HG03064 (cell line): ENCODE measurements around the gene NFS1.

ENCODE experiments used
- ATAC-seq: cut with Tn5 transposase; IDR thresholded peaks from one replicate; pipeline ENCODE4 v1.9.1; 2021; ENCODE audit warnings: low read depth; ENCODE audit not compliant: unreplicated experiment

NFS1 gene

DNA sequence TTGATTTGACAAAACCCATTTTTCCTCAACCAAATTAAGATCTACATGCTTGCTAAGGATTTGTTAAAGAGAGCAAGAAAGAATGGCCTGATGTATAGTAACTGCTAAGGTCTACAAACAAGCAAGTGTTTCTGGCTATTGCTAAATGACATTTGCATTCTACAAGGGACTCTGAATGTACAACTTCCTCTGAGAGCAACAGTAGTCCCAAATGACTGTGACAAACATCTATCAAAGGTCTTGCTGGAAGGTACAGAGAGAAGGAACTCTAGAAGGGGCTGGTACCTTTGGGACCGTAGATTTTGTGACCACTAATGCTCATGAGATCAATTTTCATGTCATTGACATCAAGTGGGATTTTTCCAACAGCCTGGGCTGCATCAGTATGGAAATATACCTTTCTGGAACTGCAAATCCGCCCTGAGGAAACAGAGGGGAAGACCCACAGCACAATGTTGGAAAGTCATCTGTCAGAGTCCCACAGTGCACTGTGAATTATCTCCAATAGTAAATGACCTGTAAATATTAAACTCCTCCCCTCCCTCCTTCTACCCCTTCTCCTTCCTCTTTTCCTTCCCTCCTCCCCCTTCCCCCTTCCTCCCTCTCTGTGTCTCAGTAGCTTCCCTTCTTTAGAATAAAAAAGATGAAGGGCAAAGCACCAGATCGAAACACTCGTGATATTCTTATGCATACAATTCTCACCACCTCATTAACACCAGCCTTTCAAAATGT, 18.5 kb downstream of the NFS1 start:
- ATAC-seq, result no peak

DNA sequence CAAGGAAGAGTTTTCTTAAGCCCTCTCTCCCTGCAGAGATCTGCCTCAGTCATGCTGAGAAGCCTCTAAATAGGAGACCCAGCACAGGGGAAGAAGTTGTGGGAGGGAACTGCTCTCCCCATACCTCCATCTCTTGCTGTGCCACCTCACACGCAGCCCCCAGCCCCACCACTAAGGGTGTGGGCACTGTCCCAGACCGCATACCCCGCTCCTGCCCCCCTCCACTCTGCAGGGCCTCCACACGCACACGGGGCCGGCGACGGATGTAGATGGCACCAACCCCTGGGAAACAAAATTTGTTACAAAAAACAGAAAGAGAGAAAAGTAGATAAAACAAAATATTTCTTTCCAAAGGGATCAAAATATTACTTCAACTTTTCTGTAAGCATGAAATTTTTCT, 24.2 kb downstream of the NFS1 start:
- no peak for ATAC-seq

DNA sequence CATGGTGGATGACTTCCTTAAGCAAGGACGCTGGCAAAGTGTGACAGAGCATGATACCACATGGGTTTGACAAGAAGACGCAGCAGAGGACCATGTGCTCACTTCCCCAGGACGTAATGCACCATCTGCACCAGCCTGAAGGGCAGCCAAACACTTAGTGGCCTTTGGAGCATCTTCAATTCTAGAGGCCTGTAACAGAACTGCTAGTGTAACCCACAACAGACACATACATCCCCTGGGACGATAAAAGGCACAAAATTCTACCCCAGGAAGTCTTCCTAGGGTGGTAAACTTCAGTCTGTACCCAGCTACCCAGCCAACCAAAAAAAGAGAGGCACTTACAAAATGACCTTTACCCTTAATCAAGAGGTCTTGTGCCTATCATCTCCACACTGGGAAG, 25.3 kb downstream of the NFS1 start:
- no peak for ATAC-seq

DNA sequence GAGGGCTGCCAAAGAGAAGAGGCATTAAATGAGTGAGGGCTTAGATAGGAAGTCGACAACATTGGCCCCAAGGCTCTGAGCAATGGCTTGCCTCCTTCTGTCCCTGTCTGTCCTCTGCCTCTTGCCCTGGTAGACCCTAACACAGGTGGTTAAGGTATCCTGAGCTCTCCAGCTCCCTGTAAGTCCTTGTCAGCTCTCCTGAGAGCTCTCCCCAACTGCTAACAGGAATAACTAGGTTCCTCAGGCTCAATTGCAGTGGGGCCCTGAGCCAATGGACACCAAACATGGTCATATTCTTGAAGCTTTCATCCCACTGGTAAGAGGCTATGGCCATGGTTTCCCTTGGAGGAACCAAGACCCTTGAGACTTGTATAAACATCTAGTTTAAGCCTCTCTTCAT, 29.5 kb downstream of the NFS1 start:
- no peak for ATAC-seq

DNA sequence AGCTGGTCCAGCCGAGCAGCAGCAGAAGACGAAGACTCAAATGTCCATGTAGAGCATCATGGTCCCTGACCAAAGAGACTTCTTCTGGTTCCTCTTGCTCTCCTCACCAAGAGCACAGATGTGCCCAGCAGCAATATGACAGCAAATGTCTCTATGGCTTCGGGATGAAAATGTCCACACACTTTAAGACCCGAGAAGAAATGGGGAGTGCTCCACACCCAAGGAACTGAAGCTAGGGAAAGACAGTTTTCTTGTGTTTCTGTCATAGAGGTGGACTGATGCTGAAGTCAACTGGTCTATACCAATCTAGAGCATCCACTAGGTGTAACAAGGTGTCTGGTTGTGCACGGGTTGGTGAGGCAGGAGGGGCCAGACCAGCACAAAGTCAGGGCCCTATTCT, 29.9 kb downstream of the NFS1 start:
- no peak for ATAC-seq

DNA sequence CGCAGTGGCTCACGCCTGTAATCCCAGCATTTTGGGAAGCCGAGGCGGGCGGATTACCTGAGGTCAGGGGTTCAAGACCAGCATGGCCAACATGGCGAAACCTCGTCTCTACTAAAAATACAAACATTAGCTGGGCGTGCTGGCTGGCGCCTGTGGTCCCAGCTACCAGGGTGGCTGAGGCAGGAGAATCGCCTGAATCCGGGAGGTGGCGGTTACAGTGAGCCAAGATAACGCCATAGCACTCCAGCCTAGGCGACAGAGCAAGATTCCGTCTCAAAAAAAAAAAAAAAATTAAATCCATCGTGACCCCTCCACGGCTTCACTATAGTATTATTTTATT, 33.2 kb downstream of the NFS1 start:
- no peak for ATAC-seq

DNA sequence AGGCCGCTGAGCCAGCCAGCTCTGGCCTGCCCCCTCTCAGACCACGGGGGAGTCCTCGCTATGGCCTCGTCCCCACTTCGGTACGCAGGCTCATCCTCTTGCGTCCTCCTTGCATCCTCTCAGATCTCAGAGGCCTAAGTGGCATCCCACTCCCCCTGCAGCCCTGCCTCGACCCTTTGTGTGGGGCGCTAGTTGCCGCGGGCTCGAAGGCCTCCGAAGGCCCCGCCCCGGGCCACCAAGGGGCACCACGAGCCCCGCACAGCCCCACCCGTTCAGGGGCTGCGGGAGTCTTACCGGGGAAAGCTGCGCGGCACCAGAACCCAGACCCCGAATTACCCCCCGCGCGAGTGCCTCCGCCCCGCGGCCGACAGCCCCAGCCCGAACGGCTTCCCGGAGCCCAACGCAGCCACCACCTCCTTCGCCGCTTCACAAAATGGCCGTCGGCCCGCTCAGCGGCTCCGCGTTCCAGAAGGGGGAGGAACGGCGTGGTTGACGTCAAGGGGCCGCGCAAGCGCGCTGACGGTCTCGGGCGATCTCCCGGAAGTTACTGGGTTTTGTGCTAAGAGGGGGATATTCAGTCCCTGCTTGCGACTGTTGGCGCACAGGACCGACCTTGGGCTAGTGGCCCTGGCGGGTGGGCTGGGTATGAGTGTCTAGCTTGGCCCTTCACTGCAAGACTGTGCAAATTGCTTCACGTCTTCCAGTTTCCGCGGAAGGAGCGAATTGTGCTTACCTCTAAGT, 34.5 kb downstream of the NFS1 start, which contains the start of the genes CPNE1 and RBM12:
TSS of gene CPNE1 (minus strand) at position 435 of the 741 bp plus-strand sequence. CDS start 31,977 bp downstream, outside the sequence.
TSS of gene RBM12 (minus strand) at position 435 of the 741 bp plus-strand sequence. CDS start 9,578 bp downstream, outside the sequence.
- ATAC-seq, result peak; percentile 67

DNA sequence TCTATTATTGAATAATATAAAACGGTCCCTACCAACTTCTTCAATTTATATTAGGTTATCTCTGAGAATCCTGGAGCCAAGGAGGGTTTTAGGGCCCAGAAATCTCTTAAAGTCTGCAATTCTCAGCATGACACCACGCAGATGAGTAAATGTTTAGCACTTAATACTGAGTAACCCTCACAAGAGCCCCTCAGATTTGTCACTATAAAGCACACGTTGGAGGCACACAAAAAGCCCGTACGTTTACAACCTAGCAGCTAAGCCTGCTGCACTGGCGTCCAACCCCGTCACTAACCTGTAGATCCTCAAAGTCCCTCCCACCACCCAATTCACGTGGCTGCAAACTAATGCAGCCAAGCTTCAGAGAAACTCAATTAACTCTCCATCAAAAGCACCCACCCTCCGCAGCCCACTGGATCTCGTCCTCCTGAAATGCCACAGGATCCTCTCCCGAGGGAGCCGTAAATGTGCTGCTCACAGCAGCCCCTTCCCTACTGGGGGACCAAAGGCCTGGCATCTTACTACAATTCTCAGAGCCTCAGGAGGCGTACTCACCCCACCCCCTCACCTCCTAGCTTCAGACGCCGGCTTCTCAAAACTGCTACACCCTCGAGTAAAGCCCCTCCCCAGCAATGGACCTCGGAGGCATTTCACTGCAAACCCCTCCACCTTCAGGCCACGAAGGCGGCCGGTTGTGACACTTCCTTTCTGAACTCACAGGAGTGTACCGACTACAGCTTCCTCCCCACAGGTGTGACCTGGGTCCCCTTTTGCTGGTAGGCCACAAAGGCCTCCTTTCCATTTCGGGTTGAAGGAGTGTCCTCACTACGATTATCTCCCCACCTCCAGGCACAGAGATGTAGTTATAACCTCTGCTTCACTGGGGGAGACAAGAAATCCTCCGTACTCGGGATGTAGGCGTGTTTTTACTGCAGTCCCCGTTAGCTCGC, 35.4 kb downstream of the NFS1 start:
- ATAC-seq, result peak; percentile 25

DNA sequence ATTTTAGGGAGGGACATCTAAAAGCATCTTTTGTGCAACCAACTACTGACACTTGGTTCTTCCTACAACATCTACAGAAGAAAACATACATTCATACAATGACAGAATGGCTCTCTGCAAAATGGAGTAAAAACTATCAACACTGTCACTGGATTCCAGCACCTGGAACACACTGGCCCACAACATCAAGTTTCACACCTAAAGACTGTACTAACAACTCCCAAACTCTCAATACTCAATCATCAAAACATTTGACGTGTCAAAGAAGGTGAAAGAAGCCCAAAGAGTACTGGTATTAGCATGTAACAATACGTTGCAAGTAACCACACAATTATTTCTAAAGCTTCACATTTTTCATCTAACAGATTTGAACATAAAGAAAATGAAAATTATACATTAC, 36.6 kb downstream of the NFS1 start:
- no peak for ATAC-seq

DNA sequence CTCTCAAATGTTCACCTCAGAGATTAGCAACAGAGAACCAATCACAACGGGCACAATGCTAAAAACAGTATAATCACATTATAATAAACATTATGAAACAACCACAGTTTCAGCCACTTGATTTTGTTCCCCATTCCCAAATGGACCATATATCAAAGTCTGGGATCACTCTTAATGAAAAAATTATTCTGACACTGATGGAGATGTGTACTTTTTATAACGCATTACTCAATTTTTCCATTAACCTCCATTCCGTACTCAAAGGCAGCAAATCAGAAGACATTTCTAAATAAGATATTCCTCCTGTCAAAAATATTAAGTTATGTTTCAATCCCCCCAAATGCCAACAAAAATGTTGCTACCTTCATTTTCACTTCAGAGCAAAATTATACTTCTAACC, 37.2 kb downstream of the NFS1 start:
- ATAC-seq, result no peak

DNA sequence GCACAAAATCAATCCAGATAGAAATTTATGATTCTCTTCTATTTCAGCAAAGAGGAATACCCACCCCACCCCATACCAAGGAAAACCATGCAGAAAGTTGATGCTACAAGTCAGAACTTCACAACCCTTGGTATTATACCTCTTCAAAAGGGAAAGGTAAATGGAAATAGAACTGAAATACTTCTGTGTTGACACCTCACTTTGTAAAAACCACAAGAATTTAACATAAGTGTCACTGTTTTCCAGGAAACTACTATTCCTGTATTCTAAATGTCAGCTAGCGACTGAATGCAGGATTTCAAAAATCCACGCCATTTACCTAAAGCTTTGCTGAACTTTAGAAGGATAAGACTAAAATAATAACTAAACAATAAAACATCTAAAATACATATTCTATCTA, 38.1 kb downstream of the NFS1 start:
- no peak for ATAC-seq

DNA sequence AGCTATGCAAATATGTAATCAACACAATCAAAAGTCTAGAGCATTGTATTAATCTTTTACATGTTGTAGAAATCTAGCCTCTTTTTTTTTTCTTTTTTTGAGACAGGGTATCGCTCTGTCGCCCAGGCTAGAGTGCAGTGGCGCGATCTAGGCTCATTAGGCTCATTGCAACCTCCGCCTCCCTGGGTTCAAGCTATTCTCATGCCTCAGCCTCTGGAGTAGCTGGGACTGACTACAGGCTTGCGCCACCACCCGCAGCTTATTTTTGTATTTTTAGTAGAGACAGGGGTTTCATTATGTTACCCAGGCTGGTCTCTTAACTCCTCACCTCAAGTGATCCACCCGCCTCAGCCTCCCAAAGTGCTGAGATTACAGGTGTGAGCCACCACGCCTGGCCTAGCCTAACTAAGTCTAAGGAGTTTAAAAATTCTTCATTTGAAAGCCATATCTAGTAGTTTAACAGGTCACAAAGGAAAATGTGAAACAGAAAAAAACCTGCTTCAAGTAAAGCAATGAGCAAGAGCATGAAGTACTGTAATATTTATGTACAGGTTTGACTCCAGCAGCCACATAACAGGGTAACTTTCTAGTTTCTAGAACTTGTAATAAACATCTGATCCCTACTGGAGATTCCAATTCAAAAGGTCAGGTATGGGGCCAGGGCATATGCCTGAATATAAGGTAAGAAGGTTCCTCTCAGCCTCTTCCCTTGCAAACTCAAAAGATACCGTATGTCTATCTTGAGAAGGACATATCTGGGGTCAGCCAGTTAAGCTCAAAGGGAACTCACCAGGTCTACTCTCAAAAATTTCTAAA, 38.8 kb downstream of the NFS1 start:
- no peak for ATAC-seq

DNA sequence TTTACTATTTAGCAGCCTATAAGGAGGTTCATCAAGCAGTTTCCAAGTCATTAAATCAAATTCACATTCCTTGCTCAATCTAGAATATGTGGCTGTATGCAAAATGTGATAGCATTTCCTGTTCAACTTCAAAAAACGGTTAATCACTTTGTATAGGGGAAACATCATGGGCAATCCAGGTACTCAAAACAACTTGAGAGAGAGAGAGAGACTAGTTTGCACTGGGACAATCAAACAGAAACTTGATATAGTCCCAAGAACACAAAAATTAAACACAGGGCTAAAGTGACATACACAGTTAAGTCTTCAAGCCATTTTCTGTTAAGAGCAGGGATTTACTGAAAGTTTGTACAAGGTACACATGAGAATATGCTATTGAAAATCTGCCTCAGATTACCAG, 41.9 kb downstream of the NFS1 start:
- no peak for ATAC-seq

DNA sequence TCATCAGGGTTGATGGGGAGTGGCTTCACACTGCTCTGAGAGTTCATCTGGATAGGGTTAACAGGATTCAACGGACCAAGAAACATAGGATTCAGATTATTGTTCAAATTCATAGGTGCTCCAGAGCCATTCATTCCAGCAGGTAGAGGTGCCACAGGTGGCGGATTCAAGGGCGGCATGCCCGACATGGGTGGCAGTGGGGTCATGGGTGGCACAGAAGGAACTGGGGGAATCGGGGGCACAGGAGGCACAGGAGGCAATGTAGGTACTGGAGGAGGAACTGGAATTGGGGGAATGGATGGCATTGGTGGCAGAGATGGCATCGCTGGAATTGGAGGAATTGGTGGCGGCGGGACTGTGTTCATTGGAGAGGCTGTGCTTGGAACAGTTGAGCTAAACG, 44.7 kb downstream of the NFS1 start:
- ATAC-seq, result no peak

DNA sequence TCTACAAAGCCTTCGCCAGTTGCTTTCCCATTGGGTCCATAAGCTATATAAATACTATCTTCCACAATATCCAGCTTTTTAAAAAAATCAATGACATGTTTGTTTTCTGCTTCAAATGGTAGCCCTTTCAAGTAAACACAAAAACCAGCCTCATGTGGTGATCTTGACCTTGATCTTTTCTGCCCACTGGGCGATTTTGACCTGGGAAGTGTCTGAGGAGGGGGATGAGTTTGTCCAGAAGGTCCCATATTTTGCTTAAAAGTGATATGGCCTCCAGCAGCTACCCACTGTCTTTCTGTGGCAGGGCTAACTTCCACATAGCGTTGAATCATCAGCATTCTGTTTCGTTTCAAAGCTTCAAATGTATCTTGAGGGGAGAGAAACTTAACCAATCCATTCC, 45.3 kb downstream of the NFS1 start:
- no peak for ATAC-seq

DNA sequence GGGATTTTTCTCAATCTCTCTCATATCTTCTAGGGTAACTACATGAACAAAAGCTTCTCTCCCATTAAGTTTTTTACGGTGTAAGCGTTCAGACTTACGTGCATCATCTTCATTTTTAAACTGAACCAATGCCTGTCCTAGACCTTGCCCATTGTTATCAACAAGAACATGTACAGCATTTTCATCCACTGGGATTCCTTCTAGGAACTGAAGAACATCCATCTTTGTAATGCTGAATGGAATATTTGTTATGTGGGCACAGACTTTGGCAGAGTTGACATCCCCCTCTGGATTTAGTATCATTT, 45.8 kb downstream of the NFS1 start:
- ATAC-seq, result no peak

DNA sequence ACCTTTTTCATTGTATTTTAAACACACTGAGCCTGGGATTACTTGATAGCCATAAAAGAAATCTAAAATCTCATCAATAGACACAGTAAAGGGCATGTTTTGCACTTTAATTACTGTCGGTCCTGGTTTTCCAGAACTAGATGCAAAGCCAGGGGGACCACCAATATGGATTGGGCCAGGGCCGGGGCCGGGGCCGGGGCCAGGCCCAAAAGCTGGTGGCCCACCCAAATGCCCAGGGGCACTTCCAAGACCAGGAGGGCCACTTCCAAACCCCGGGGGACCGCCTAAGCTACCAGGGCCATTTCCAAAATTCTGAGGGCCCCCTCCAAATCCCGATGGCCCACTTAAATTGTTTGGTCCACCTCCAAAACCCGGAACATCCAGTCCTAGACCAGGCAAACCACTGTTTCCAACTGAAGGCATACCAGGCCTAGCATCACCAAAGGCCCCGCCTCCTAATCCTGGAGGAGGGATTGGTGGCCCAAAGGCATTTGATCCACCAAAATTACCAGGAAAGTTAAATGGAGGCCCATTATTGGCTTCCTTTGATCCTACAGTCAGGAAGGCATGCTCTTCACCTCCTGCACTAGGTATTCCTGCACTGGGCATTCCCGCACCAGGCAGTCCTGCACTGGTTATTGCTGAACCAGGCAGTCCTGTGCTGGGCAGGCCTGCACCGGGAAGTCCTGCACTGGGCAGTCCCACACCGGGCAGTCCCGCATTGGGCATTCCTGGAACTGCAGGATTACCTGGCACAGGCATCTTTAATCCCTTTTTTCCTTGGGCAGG, 46.3 kb downstream of the NFS1 start:
- no peak for ATAC-seq

DNA sequence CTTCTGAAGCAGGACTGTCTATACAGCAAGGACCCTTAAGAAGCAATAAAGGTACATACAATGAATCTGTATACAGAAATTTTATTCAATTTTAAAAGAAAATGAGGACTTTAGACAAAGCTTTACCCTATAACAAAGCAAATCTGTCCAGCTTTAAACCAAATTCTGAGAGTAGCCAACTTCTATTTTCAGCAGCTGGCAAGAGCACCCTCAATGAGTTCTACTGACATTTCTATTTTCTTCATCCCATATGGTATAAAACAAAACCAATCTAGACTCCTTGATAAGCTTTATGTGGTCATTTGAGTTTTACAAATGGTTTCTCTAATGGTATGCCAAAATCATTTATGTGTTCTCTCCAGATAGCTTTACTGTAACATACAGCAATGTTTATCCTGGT, 47.2 kb downstream of the NFS1 start:
- no peak for ATAC-seq

DNA sequence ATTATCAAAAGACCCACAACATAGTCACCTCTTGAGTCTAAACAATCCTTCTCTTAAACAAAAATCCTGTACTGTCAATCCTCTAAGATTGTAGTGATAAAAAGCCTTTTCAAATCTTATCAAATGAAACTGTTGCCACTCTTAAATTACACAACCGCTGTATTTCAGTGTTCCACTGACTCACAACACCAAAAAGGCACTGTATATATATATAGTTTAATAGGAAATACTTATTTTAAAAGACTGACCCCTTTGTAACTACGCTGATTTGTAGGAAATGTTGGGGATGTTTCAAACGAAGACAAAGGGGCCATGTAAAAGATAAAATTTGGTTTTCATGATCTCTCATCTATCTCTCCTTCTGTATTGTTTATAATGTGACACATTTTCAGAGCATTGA, 48.5 kb downstream of the NFS1 start:
- no peak for ATAC-seq

DNA sequence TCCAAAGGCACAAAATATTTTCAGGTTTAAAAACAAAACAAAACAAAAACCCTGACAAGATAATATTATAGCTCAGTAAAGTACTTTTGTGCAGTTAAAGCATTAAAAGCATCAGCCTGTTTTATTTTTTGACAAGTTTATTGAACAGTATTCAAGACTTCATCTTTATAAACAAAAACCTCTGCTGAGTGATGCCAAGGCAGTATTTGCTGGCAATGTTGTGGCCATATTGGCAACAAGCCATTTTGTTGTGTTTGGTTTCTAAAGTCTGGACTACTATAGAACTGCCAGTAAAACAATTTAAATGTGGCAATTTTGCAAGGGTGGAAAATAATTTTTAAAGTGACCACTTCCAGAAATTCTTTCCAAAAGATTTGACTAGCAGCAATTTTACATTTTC, 50.3 kb downstream of the NFS1 start:
- no peak for ATAC-seq
